Measurements from ENCODE around the gene YIPF2.
"Not testable (repeated sequence)": the region's sequence is repeated elsewhere in the genome, so short reads cannot be mapped to it uniquely, and the experiment has no call there.

The YIPF2 gene

DNA sequence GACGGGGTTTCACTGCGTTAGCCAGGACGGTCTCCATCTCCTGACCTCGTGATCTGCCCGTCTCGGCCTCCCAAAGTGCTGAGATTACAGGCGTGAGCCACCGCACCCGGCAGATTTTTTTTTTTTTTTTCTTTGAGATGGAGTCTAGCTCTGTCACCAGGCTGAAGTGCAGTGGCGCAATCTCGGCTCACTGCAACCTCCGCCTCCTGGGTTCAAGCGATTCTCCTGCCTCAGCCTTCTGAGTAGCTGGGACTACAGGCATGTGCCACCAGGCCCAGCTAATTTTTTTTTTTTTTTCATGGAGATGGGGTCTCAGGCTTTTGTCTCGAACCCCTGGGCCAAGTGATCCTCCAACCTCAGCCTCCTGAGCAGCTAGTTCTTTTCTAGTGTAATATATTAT lies 13.2 kb upstream of the YIPF2 start:
- not testable (repeated sequence) for DNase-seq (ENCODE audit: low read depth in 1 of 2, low spot score in 1 of 2)

GRCh38 chr19:10936661-10937084 lies 8.2 kb upstream of the YIPF2 start:
- DNase-seq (ENCODE audit: low read depth in 1 of 2, low spot score in 1 of 2): peak in 1 of 2 donors; percentile 30

GRCh38 chr19:10935371-10936059 lies 7.1 kb upstream of the YIPF2 start:
- no peak for DNase-seq (ENCODE audit: low read depth in 1 of 2, low spot score in 1 of 2)

DNA sequence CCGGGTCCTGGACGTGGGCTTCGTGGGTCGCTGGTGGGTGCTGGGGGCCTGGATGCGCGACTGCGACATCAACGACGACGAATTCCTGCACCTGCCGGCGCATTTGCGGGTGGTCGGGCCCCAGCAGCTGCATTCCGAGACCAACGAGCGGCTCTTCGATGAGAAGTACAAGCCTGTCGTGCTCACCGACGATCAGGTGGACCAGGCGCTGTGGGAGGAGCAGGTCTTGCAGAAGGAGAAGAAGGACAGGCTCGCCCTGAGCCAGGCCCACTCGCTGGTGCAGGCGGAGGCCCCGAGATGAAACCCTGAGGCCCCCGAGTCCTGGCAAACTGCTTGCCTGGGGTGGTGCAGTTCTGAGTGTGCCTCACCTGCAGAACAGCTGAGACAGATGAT lies 959 bp upstream of the YIPF2 start:
- DNase-seq (ENCODE audit: low read depth in 1 of 2, low spot score in 1 of 2): no peak

DNA sequence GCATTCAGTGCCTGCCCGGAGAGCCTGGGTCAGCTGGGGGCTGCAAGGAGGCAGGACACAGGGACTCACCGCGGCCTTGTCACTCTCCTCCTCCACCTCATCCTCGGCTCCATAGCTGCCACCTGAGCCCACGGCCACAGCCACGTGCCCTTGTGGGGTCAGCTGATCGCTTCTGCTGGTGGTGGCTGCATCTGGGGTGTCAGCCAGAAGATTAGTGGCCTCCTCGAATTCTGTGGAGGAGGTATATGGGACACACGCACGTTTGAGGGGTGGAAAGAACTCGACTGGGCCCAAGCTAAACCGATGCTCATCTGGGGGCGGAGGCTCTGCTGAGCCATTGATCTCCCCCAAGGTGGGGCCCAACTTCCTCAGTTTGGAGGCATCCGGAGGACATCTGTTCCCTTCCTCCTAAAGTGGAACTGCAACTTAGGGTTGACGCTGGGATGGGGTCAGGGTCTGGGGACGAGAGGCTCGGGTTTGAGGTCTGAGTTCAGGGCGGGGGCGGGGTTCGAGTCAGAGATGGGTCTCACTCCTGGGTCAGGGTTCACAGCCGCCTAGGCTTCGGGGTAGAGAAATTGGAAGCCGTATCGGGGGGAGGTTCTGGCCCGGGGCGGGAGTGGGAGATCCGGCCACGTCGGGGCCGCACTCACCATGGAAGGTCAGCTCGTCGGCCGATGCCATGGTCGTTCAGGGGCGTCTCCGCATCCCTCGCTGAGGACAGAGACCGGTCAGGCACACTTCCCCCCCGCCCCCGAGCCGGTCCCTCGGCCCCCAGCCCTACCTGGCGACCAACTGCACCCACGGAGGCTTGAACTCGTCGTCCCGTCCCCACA lies 493 bp downstream of the YIPF2 start:
- no peak for DNase-seq (ENCODE audit: low read depth in 1 of 2, low spot score in 1 of 2)

GRCh38 chr19:10924597-10924996 lies 3.8 kb downstream of the YIPF2 start:
- DNase-seq (ENCODE audit: low read depth in 1 of 2, low spot score in 1 of 2): no peak

- no peak for DNase-seq (ENCODE audit: low read depth in 1 of 2, low spot score in 1 of 2)
Observed at GRCh38 chr19:10923260-10924112, 5.0 kb downstream of the YIPF2 start.

DNA sequence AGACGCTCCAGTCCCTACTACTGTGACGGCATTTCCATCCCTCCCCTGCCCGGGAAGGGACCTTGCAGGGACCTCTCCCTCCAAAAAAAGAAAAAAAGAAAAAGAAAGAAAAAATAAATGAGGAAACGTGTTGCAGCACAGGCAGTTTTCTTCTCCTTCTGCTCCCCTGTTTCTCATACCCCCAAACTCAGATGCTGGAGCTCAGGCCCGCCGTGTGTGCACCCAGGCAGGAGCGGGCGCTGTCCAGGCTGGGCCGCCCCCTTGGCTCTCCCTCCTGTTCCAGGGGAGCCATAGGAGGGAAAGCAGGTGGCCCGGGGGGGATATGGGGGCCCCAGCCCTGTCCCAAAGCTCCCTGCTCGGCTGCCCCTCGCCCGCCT lies 5.8 kb downstream of the YIPF2 start:
- no peak for DNase-seq (ENCODE audit: low read depth in 1 of 2, low spot score in 1 of 2)

DNA sequence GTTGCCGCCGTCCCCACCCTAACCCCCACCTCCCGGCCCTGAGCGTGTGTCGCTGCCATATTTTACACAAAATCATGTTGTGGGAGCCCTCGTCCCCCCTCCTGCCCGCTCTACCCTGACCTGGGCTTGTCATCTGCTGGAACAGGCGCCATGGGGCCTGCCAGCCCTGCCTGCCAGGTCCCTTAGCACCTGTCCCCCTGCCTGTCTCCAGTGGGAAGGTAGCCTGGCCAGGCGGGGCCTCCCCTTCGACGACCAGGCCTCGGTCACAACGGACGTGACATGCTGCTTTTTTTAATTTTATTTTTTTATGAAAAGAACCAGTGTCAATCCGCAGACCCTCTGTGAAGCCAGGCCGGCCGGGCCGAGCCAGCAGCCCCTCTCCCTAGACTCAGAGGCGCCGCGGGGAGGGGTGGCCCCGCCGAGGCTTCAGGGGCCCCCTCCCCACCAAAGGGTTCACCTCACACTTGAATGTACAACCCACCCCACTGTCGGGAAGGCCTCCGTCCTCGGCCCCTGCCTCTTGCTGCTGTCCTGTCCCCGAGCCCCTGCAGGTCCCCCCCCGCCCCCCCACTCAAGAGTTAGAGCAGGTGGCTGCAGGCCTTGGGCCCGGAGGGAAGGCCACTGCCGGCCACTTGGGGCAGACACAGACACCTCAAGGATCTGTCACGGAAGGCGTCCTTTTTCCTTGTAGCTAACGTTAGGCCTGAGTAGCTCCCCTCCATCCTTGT lies 6.4 kb downstream of the YIPF2 start:
- no peak for DNase-seq (ENCODE audit: low read depth in 1 of 2, low spot score in 1 of 2)

GRCh38 chr19:10921199-10921909 lies 7.1 kb downstream of the YIPF2 start:
- DNase-seq (ENCODE audit: low read depth in 1 of 2, low spot score in 1 of 2): no peak

GRCh38 chr19:10920781-10921180 lies 7.7 kb downstream of the YIPF2 start:
- DNase-seq (ENCODE audit: low read depth in 1 of 2, low spot score in 1 of 2): no peak

- no peak for DNase-seq (ENCODE audit: low read depth in 1 of 2, low spot score in 1 of 2)
Observed at GRCh38 chr19:10920288-10920655, 8.2 kb downstream of the YIPF2 start.

- no peak for DNase-seq (ENCODE audit: low read depth in 1 of 2, low spot score in 1 of 2)
Observed at GRCh38 chr19:10919352-10920287, 8.8 kb downstream of the YIPF2 start.

GRCh38 chr19:10918359-10918758 lies 10.1 kb downstream of the YIPF2 start:
- DNase-seq (ENCODE audit: low read depth in 1 of 2, low spot score in 1 of 2): no peak

DNA sequence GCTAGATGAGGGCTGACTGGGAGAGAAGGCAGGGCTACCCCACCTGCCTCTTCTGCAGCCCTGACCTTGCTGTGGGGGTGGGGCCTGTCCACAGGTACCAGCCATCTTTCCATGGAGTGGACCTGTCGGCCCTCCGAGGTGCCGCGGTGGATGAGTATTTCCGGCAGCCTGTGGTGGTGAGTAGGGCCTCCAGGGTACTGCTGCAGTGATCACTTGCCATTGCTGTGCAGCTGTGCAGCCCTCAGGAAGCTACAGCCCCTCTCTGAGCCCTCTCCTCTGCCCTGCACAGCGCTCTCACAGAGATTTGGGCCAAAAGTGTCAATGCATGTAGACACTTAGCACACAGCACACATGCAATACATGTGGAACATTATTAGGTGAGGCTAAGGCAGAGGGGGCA lies 11.8 kb downstream of the YIPF2 start:
- no peak for DNase-seq (ENCODE audit: low read depth in 1 of 2, low spot score in 1 of 2)

DNA sequence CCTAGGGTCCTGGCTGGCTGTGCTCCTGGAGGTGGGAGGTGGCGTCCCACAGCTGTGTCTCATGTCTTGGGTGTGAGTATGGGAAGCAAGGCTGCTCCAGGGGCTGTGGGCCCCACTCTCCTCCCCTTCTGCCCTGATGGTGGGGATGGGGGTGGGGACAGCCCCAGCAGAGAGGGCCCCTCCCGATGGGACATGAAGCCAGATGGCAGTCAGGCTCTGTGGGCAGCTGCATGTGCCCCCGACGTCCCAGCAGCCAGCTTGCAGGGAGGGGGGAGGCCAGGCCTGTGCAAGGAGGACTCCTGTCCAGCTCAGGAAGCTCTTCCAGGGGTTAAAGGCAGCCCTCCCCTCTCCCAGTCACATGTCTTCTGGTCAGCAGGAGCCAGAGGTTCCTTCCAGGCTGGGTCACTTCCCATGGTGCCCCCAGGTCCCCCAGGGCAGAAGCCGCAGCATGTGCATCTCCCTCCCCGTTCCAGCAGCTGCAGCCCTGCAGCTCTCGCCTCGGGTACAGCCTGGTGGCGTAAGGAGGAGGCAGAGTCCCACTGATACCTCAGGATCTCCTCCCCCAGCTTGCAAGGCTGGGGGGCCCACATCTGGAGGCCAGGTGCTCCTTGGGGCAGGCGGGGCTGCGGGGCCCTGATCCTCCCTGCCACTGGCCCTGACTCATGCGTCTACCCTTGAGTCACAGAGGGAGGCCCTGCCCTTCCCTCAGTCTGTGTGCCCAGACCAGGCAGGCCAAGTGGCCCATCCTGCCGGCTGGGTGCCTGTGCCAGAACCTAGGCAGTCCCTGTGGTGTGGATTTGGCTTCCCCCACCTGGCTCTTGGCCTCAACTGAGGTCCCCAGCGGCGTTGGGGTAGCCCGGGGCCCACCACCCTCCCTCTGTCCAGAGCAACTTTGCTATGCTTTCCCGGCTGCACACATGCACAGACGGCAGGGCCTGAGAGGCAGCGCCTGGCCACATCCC lies 13.0 kb downstream of the YIPF2 start:
- DNase-seq (ENCODE audit: low read depth in 1 of 2, low spot score in 1 of 2): no peak

GRCh38 chr19:10913716-10914340 lies 14.6 kb downstream of the YIPF2 start:
- DNase-seq (ENCODE audit: low read depth in 1 of 2, low spot score in 1 of 2): no peak

GRCh38 chr19:10912619-10913018 lies 15.8 kb downstream of the YIPF2 start:
- no peak for DNase-seq (ENCODE audit: low read depth in 1 of 2, low spot score in 1 of 2)

All from activated CD4-positive, alpha-beta T cell treated with anti-CD3 and anti-CD28 coated beads, Interleukin-2, amount 50 U/mL, for 24 hours (primary cell).